ENCODE measurements around the gene SORBS2.

GRCh38 chr4:185717377-185717741, 94.6 kb downstream of the SORBS2 start:
- TF ChIP-seq CTCF (conservative IDR thresholded peaks at IDR 0.05 in 1 of 2, IDR thresholded peaks at IDR 0.05 in 1 of 2; ENCODE audit: low read depth in 1 of 2, low read length in 2 of 2) (no peak), EZH2 (IDR thresholded peaks at IDR 0.05; ENCODE audit: low read length, missing control alignments) (no peak)

Measured in fibroblast of lung (primary cell).